ACC112 (cell line): Measurements from ENCODE around the gene CACNA1H.

Experiments used
- H2AFZ ChIP-seq: fragments of 200-600 bp; sonication (generic); one replicate; pipeline ENCODE4 v1.6.0; 2017; ENCODE audit warnings: antibody characterized with exemption, low read length; ENCODE audit not compliant: unreplicated experiment
- H3K27ac ChIP-seq: fragments of 200-600 bp; sonication (generic); 2 replicates; pipeline ENCODE4 v1.5.1; 2014; ENCODE audit warnings: low read depth, mild to moderate bottlenecking, antibody characterized with exemption, low read length, moderate library complexity
- H3K27me3 ChIP-seq: fragments of 200-600 bp; sonication (generic); 2 replicates; pipeline ENCODE4 v1.6.1; 2014; ENCODE audit warnings: mild to moderate bottlenecking, antibody characterized with exemption, low read length, moderate library complexity, mixed read lengths; ENCODE audit not compliant: insufficient read depth
- H3K36me3 ChIP-seq: fragments of 200-600 bp; sonication (generic); 2 replicates; pipeline ENCODE4 v1.6.1; 2016; ENCODE audit warnings: mild to moderate bottlenecking, antibody characterized with exemption, low read length, moderate library complexity, mixed read lengths; ENCODE audit not compliant: insufficient read depth
- H3K4me1 ChIP-seq: fragments of 200-600 bp; sonication (generic); one replicate; pipeline ENCODE4 v1.6.1; 2016; ENCODE audit warnings: low read length, mixed read lengths; ENCODE audit not compliant: insufficient read depth, unreplicated experiment, control insufficient read depth
- H3K4me3 ChIP-seq: fragments of 200-600 bp; sonication (generic); 2 replicates; pipeline ENCODE4 v1.5.1; 2014; ENCODE audit warnings: mild to moderate bottlenecking, low read depth, low read length
- H3K79me2 ChIP-seq: fragments of 200-600 bp; sonication (generic); one replicate; pipeline ENCODE4 v1.6.0; 2016; ENCODE audit warnings: low read length; ENCODE audit not compliant: control insufficient read depth, unreplicated experiment, insufficient read depth

CACNA1H gene

DNA sequence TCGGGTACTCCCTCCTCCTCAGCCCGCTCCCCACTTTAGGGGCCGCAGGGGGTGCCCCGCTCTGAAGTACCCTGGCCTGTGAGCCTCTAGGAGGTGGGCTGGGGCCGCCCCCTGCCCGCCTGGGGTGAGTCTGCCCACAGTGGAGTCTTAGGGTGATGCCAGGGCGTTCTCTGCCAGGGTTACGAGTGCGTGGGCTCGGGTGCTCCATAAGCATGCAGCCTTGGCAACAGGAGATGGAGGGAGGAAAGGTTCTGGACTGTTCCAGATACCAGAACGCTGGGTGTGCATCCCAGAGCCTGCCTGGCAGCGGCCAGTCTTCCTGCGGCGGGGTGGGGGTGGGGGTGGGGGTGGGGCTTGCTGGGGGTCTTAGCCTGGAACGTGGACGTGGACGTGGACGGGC is 15.9 kb downstream of the CACNA1H start:
- H2AFZ ChIP-seq, result no peak overlapping the region
- no peaks in the 10 kb centered on the region for H3K27me3 ChIP-seq
- no peak overlapping the region for H3K27ac ChIP-seq
- H3K79me2 ChIP-seq, result no peaks in the 10 kb centered on the region
- no peaks in the 10 kb centered on the region for H3K4me1 ChIP-seq
- H3K4me3 ChIP-seq, result no peak overlapping the region
- no peaks in the 10 kb centered on the region for H3K36me3 ChIP-seq

DNA sequence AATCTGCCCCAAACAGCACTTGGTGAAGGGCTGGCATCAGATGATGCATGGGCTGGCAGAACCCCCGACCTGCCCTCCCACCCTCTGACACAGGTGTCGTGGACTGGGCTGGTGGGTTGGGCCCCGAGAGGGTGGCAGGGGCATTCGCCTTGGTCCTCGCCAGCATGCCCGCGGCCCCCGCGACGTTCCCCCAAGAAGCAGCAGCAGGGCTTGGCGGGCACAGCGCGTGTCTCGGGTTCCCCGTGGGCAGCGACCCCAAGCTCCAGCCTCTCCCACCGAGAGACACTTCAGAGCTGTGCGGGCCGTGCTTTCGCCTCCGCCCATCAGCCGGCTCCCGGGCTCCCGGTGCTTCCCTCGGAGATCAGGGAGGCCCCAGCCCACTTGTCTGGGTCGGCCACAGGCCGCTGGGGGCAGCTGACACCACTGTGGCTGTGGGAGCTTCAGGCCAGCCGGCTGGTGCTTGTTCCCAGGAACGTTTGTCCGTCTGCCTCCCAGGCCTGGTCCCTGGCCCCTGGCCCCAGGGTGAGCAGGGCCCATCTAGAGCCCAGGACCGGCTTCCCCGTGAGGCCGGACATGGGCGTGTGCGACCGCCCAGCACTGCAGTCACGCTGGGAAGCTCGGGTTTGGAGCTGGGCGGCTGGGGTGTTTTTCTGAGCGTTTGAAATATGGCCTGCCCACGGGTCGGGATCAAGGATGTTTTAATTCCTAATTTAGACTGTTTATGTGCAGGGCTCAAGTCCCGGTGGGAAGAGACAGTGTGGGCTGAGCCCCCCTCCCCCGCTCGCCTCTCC is 16.6 kb downstream of the CACNA1H start:
- Histone ChIP-seq H3K27ac (no peak overlapping the region), H3K36me3 (no peaks in the 10 kb centered on the region), H3K27me3 (no peaks in the 10 kb centered on the region), H2AFZ (no peak overlapping the region), H3K79me2 (no peaks in the 10 kb centered on the region), H3K4me3 (no peak overlapping the region), H3K4me1 (peaks cover 5% of the 10 kb centered on the region)

GRCh38 chr16:1170076-1170418 is 17.1 kb downstream of the CACNA1H start:
- Histone ChIP-seq H3K27me3 (no peaks in the 10 kb centered on the region), H3K4me1 (peaks cover 5% of the 10 kb centered on the region)

GRCh38 chr16:1171001-1171400 is 18.1 kb downstream of the CACNA1H start:
- Histone ChIP-seq H3K4me1 (peaks cover 5% of the 10 kb centered on the region), H3K27ac (no peak overlapping the region), H3K36me3 (no peaks in the 10 kb centered on the region), H3K27me3 (no peaks in the 10 kb centered on the region), H2AFZ (no peak overlapping the region), H3K79me2 (no peaks in the 10 kb centered on the region), H3K4me3 (no peak overlapping the region)

More at GRCh38 chr16:1170076-1170418, 17.1 kb downstream of the CACNA1H start:
- H3K36me3 ChIP-seq, result no peaks in the 10 kb centered on the region
- no peak overlapping the region for H3K27ac ChIP-seq
- no peak overlapping the region for H3K4me3 ChIP-seq
- H2AFZ ChIP-seq, result no peak overlapping the region
- no peaks in the 10 kb centered on the region for H3K79me2 ChIP-seq

- H3K79me2 ChIP-seq, result no peaks in the 10 kb centered on the region
- no peak overlapping the region for H3K4me3 ChIP-seq
- peaks cover 5% of the 10 kb centered on the region for H3K4me1 ChIP-seq
- H3K27ac ChIP-seq, result no peak overlapping the region
- H3K36me3 ChIP-seq, result no peaks in the 10 kb centered on the region
- H2AFZ ChIP-seq, result no peak overlapping the region
- H3K27me3 ChIP-seq, result no peaks in the 10 kb centered on the region
Observed at GRCh38 chr16:1171854-1172428, 19.0 kb downstream of the CACNA1H start.

DNA sequence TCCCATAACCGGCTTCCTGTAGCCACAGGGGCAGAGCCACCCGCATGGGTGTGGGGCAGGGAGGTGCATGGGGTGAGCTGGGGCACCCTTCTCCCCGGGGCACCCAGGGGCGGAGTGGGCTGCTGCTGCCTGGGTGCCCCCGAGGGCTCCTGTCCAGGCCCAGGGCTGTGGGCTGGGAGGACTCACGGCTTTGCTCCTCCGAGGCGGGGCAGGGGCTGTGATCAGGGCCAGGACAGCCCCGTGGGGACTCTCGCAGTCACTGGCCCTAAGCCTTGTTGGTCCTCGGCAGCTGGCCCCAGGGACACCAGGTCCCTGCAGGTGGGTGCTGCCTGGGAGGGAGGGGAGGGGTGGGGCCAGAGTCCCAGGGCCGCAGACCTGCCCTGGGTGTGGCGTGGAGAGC is 19.7 kb downstream of the CACNA1H start:
- Histone ChIP-seq H3K4me1 (peaks cover 5% of the 10 kb centered on the region), H3K27me3 (no peaks in the 10 kb centered on the region), H3K36me3 (no peaks in the 10 kb centered on the region)

GRCh38 chr16:1173788-1174451 is 21.0 kb downstream of the CACNA1H start:
- H3K4me1 ChIP-seq, result peaks cover 5% of the 10 kb centered on the region
- no peaks in the 10 kb centered on the region for H3K79me2 ChIP-seq
- no peak overlapping the region for H2AFZ ChIP-seq
- H3K36me3 ChIP-seq, result no peaks in the 10 kb centered on the region
- no peak overlapping the region for H3K4me3 ChIP-seq
- no peak overlapping the region for H3K27ac ChIP-seq
- no peaks in the 10 kb centered on the region for H3K27me3 ChIP-seq

More for the DNA sequence above, 19.7 kb downstream of the CACNA1H start:
- H3K4me3 ChIP-seq, result no peak overlapping the region
- no peak overlapping the region for H3K27ac ChIP-seq
- no peaks in the 10 kb centered on the region for H3K79me2 ChIP-seq
- no peak overlapping the region for H2AFZ ChIP-seq

DNA sequence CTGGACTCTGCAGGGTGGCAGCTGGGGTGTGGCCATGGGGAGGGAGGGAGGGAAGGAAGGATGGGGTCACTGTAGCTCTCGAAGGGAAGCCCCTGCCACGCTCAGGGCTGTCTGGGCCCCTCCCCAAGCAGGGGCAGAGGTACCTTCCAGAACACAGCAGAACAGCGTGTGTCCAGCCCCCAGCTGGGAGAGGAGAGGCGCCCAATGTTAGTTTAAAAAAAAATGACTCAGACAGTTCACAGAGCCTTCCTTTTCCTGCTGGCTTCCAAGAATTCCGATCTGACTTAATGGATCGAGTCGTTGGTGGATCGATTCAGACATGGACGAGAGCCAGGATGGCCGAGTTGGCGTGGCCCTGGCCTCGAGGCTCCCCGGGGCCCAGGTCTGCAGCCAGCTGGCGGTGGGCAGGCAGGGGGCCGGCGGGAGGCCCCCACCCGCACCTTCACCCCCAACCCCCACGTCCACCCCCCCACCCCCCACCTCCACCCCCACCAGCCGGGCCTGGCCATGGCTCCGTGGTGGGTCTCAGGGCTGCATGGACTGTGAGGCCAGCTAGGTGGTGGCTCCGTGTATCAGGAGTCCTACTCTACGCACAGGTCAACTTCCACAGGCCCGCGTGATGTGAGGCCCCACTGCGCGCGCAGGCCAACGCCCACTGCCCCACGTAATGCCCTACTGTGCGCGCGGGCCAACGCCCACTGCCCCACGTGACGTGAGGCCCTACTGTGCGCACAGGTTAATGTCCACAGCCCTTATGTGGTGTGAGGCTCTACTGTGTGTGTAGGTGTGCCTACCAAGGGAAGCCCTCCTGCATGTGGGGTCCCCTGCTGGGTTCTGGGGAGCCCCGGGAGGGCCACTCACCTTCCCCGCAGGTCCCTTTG is 21.8 kb downstream of the CACNA1H start:
- no peak overlapping the region for H3K4me3 ChIP-seq
- peaks cover 5% of the 10 kb centered on the region for H3K4me1 ChIP-seq
- H3K27me3 ChIP-seq, result no peaks in the 10 kb centered on the region
- no peaks in the 10 kb centered on the region for H3K79me2 ChIP-seq
- H3K27ac ChIP-seq, result no peak overlapping the region
- no peak overlapping the region for H2AFZ ChIP-seq
- no peaks in the 10 kb centered on the region for H3K36me3 ChIP-seq

DNA sequence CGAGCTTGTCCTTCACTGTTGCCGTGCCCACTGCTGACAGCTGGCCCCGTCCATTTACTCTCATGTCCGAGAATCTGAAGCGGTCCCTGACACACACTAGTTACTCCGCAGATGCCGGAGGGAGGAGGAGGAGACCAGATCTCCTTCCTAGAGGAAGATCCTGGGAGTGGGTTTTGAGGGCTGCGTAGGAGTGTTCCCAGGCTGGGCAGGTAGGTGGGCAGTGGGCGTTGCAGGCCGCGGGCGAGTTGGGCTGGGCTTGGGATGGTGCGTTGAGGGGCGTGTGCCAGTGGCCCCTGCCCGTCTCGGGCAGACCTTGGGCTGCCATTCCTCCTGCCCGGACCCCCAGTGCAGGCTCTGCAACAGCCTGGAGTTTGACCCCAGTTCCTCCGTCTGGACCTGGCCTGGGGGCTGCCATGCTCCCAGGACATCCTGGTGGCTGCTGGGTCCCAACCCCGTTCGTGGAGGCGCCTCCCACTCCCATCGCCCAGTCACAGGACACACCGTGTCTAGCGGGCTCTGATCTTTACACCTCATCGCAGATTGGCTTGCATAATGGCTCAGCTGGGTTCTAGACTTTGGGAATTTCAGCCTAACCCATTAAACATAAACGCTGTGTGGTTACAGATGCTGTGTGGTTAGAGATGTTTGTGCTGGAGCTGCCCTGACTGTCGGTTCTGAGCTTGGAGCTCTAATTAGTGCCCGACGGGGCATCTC is 22.8 kb downstream of the CACNA1H start:
- no peaks in the 10 kb centered on the region for H3K36me3 ChIP-seq
- H2AFZ ChIP-seq, result no peak overlapping the region
- no peak overlapping the region for H3K27ac ChIP-seq
- no peaks in the 10 kb centered on the region for H3K27me3 ChIP-seq
- H3K4me1 ChIP-seq, result peaks cover 5% of the 10 kb centered on the region
- H3K79me2 ChIP-seq, result no peaks in the 10 kb centered on the region
- no peak overlapping the region for H3K4me3 ChIP-seq
